Suprapubic skin (tissue), 4 donors: ENCODE measurements around the gene CHL1.

Source experiments
- CTCF ChIP-seq, 2 donors: fragments of 200-600 bp in 1 of 2; fragments of 450-650 bp in 1 of 2; sonication (generic) in 1 of 2; IDR thresholded peaks; one replicate each; pipeline ENCODE4 v1.5.1; 2016 to 2019; ENCODE audit warnings: antibody characterized with exemption in 2 of 2, mild to moderate bottlenecking in 1 of 2, moderate library complexity in 1 of 2
- EP300 ChIP-seq: sonication (generic); formaldehyde crosslinking; IDR thresholded peaks from one replicate; pipeline ENCODE4 v1.6.1; 2017; ENCODE audit warnings: antibody characterized with exemption
- POLR2A ChIP-seq, 2 donors: fragments of 450-650 bp; IDR thresholded peaks; one replicate each; pipeline ENCODE4 v1.6.1; 2017; ENCODE audit warnings: antibody characterized with exemption in 2 of 2, mild to moderate bottlenecking in 2 of 2, moderate library complexity in 2 of 2
- POLR2AphosphoS5 ChIP-seq, 3 donors: sonication (generic); formaldehyde crosslinking; IDR thresholded peaks; one replicate each; pipeline ENCODE4 v1.6.1; 2017; ENCODE audit warnings: antibody characterized with exemption in 3 of 3

- TF ChIP-seq CTCF (IDR thresholded peaks at IDR 0.05) (no peak), POLR2A (IDR thresholded peaks at IDR 0.05) (no peak), EP300 (no peak), POLR2AphosphoS5 (IDR thresholded peaks at IDR 0.05) (no peak)
These were observed 51.4 kb downstream of the CHL1 start for GRCh38 chr3:247916-248315.
